ENCODE results near the gene PARK7.

GRCh38 chr1:8013800-8014199 lies 52.3 kb downstream of the PARK7 start:
- no peak for TF ChIP-seq CTCF (IDR thresholded peaks at IDR 0.05)
- TF ChIP-seq EP300 (IDR thresholded peaks at IDR 0.05; ENCODE audit: low read depth) = no peak
- no peak for TF ChIP-seq POLR2A (IDR thresholded peaks at IDR 0.05)
- TF ChIP-seq POLR2AphosphoS5 (IDR thresholded peaks at IDR 0.05) = no peak

All from transverse colon (tissue), 4 donors.